Activated CD8-positive, alpha-beta memory T cell treated with anti-CD3 and anti-CD28 coated beads, Interleukin-2, amount 50 U/mL, for 4 hours (primary cell): ENCODE measurements around the gene SEMA5A.

ENCODE experiments used
- DNase-seq: peaks from one replicate; pipeline ENCODE4 v3.0.0-alpha.2; 2020

Gene SEMA5A

DNA sequence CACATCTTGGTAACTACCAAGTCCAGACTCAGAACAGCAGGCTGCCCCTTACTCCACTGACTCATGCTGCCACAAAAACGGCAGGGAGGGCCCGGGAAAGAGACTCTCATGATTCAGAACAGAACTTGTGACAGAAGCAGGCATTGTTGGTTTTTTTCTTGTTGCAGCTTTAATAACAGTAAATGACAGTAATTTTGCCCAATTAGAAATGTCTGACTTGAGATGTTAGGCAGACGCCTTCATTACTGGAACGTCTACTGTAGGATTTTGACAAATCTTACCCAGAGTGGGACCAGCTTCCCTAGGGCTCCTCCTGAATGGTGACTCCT lies 77.9 kb downstream of the SEMA5A start:
- DNase-seq: no peak

DNA sequence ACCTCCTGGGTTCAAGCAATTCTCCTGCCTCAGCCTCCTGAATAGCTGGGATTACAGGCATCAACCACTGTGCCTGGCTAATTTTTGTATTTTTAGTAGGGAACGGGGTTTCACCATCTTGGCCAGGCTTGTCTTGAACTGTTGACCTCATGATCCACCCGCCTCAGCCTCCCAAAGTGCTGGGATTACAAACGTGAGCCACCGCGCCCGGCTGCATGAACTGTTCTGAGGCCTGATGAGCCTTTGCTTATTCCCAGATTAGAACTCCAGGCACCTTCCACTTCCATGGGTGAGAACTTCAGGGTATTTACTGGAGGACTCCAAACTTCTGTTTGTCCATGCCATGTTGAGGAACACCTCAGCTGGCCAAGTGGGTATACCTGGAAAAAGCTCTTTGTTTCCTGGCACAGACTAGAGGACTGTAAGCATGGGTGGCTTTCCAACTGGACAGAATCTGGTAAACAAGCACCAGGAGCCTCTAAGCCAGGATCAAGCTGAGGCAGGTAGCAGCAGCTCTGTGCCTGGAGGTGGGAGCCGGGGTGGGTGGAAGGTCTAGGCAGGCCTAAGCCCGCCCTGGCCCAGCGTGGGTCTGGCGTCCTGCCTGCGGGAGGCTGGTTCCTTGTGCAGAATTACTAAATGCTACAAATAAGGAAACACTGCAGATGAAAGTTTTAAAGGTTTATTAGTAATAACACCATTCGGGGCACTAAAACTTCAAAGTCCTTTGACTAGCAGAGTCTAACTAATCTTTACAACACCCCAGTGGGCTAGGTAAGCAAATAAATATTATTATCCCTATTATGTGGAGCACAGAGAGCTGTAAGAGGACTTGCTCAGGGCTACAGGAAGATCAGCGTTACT lies 78.4 kb downstream of the SEMA5A start:
- DNase-seq: no peak

DNA sequence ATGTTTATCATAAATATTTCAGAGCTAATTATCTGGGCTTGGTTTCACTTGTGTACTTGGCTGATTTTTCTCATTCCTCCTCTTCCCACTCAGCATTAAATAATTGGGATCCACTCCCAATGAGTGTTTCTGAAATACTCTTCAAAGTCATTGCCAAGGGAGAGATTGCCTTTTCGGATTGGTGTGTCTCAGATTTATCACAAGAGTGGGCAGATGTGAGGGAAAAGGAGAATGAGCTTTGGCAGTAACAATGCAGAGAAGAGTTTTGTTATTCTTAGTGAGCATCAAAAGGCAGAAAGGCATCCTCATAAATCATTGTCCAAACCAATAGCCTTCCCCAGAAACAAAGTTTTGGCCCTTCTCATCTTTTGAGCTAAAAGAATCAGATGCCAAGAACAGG lies 79.2 kb downstream of the SEMA5A start:
- DNase-seq: no peak

GRCh38 chr5:9464478-9464877 lies 81.4 kb downstream of the SEMA5A start:
- no peak for DNase-seq

GRCh38 chr5:9462109-9462508 lies 83.8 kb downstream of the SEMA5A start:
- no peak for DNase-seq

DNA sequence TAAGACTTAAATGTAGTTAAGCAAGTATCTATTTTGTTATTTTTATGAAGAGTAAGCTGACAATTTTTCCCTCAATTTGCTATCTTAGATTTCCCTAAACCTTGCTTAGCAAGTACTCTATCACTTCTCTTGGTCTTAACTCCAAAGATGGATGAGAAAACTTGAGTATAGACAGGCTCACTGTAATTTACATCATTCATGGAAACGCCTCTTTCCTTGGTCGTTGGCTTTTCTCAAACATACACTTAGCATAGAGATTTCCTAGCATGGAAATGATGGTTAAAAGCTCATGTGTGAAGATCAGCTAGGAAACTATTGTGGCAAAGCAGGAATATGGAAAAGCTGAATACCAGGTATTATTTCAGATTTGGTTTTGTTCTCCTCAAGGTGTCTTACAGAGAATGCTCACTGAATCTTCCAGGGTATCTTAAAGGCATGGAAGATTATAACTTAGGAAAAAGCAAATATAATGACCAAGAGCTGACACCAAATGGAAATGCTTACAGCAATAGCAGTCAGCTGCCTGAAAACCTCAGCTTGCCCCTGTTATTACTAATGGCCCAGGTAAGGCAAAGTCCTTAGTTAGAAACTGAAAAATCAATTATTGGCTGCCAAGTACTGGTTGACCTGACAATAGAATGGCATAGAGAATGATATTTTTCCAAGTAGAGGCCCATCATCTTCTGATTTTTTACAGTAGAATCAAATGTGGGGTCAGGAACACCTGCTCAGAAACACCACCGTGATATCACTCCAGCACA lies 84.8 kb downstream of the SEMA5A start:
- DNase-seq: no peak

GRCh38 chr5:9456435-9457042 lies 89.3 kb downstream of the SEMA5A start:
- no peak for DNase-seq

DNA sequence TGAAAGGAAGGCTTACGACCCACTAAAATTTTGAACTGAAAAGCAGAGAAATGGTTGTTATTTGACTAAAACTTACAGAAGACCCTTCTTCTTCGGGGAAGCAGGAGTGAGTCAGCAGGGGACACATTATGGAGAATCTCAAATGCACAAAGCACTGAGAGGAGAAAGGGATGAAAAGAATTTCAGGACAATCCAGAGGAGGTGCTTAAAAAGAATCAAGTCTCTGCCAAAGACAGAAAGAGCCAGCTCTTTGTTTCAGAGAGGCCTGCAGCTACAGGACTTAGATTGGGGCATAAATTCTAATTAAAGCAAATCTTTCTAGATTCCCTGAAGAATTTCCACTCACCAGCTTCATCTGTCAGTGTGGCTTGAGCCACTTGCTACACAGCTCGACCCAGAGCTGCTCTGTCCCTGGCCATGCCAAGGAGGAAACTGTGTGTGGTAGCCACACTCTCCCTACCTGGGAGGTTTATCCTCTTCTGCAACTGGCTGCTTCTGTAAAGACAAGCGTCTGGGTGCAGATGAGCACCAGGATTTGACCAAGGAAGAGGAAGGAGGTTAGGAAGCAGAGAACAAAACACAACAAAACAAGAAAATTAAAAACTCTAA lies 89.9 kb downstream of the SEMA5A start:
- DNase-seq: no peak

- DNase-seq: no peak
Observed at GRCh38 chr5:9454491-9454890, 91.4 kb downstream of the SEMA5A start.

- DNase-seq: no peak
Observed at GRCh38 chr5:9454012-9454481, 91.8 kb downstream of the SEMA5A start.

- DNase-seq: no peak
Observed at GRCh38 chr5:9453480-9454011, 92.3 kb downstream of the SEMA5A start.

DNA sequence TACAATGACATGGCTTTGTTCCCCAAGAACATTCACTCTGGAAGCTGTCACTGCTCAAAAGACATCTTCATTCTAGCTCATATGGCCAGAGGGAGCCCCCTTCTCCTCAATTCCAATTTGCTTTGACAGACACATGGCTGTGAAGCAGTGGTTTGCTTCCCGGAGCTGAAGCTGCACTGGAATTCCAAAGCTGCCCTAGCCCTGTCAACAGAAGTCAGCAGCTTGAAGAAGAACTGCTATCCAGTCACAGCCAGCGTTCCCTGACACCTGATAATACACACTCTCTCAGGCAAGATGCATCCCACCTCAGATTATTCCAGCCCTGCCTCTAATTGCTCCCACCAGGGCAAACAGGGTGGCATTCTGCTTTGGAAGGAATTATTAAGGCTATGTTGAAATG lies 93.7 kb downstream of the SEMA5A start:
- DNase-seq: no peak

DNA sequence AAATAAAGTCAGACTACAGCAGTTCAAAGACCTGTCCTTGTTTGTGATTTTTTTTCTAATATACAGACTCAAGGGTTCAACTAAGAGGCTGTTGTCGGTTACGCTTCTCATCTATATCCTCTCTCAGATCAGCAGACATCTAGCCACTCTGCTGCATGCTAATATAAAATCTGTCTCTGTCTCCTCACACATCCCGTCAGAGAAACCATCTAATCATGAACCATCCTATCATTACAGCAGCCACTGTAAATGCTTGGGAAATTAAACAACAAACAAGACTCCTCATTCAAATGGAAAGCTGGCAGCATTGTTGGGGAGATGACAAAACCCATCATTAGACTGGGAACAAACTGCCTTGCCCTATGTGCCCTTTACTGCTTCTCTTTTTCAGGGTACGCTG lies 94.8 kb downstream of the SEMA5A start:
- no peak for DNase-seq

GRCh38 chr5:9447691-9448090 lies 98.2 kb downstream of the SEMA5A start:
- no peak for DNase-seq

DNA sequence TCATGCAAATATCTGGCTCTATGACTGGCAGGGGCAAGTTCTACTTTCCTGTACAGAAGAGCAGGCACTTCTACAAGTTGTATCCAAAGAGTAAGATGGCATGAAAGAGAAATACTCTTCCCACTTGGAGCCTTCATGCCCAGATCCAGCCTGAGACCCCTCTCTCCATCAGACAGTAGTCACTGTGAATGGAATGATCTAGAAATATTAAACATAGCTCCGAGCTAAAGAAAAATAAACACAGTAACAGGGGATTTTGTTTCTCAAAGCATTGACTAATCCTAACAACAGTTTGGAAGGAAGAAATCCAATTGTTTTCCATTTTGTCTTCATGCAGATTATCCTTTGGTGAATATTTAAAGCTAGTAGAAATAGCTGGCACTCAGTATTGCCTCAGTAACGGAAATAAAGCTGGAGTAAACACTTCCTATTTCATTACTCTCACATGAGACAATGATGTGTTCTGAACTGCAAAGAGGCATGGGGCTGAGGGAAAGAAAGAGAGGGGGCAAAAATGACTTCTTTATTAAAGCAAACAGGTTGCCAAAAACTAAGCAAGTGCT lies 100.0 kb downstream of the SEMA5A start:
- no peak for DNase-seq

DNA sequence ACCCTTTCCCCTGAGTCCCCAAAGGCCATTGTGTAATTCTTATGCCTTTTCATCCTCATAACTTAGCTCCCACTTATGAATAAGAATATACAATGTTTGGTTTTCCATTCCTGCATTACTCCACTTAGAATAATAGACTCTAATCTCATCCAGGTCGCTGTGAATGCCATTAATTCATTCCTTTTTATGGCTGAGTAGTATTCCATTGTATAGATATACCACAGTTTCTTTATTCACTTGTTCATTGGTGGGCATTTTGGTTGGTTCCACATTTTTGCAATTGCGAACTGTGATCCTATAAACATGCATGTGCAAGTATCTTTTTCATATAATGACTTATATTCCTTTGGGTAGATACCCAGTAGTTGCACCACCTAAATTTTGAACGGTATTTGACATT lies 101.5 kb downstream of the SEMA5A start:
- no peak for DNase-seq

- DNase-seq: no peak
Observed at GRCh38 chr5:9441610-9442009, 104.3 kb downstream of the SEMA5A start.

DNA sequence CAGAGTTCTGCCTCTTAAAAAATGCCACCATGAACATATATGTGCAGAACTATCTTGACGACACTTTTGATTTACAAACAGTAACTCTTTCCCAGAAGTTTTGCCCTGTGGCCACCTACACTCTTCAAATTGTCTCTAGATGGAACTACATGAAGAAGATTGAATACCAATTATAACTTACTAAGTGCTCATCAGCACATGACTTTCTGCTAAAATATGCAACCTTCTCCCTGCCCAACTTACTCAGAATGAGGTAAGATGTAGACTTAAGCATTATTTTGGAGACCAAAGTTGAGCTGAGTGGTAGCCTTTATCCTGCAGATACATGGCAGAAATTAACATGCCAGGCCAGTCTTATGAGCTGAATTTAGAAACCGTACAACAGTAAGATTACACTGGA lies 105.4 kb downstream of the SEMA5A start:
- no peak for DNase-seq

DNA sequence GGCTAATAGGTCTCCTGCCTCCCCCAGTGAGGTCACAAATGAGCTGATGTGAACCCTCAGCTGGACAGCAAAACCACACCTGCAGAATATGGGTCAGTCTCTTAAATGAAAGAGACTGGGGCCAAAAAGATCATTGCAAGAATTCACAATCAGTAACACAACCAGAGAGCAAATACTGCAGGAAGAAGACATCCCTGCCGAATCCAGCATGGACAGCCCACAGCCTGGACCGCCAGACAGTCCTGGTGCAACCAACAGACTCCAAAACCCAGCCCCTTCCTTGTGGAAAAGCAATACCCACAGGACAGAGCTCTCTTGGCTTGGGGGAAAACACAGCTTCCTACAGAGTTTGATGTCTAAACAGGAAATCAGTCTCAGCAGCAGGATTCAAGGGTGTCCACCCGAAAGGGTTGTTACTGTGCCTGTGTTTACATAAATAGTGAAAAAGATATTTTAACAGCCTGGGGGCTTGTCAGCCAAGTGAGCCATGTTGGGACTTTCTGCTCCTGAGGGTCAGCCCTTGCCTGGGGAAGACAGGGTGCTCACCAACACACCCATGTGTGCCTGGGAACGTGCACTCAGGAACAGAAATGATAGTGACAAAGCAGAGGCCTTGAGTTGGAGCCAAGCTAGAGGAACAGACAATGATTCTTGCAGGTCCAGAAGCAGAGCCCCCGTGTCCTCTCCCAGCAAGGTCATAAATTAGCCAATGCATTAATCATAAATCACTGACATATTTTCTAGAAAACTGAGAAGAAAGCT lies 106.2 kb downstream of the SEMA5A start:
- no peak for DNase-seq

- no peak for DNase-seq
Observed at GRCh38 chr5:9438596-9439354, 107.1 kb downstream of the SEMA5A start.

DNA sequence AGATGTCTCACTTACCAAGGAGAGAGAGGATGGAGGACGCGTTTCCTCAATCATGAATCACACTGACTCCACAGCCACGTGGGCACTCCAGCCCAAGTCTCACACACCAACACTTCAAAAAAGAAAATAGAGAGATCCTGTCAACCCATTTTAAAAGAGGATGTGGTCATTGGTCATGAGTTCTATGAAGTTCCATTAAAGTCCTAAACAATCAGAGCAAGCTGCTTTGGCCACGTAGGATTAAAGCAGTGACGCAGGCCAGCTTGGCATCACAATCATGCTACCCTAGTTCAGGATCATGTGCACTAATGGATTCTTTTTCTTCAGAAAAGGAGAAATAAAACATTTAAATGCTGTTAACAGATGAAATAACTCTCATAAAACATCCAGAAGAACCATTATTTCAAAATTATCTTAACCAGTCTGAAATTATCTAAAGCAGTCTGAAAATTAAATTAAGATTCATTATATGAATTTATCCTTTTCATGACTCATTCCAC lies 108.1 kb downstream of the SEMA5A start:
- DNase-seq: no peak
